HL-60/S4 treated with phorbol 12-myristate 13-acetate at 8.2 ng/mL for 4 days and 3 days (cell line): ENCODE data around the gene PDPN.

Experiments used
- in situ Hi-C: fragments of 300-500 bp; cut with MboI; formaldehyde crosslinking; loops from 2 replicates; pipeline ENCODE4 v1.15.0; 2022; ENCODE audit warnings: low sequenced_read_pairs

Gene PDPN

GRCh38 chr1:13576926-13577325, 6.7 kb upstream of the PDPN start:
- in situ Hi-C loops, result no loop called here

GRCh38 chr1:13577846-13578245, 5.8 kb upstream of the PDPN start:
- in situ Hi-C loops, result no loop called here

GRCh38 chr1:13581446-13581845, 2.2 kb upstream of the PDPN start:
- in situ Hi-C loops, result no loop called here

GRCh38 chr1:13582713-13583443, 754 bp upstream of the PDPN start:
- in situ Hi-C loops, result no loop called here

- in situ Hi-C loops, result no loop called here
Observed at GRCh38 chr1:13583966-13584791, 547 bp downstream of the PDPN start.

- in situ Hi-C loops, result no loop called here
Observed at GRCh38 chr1:13584876-13585611, 1.4 kb downstream of the PDPN start.

DNA sequence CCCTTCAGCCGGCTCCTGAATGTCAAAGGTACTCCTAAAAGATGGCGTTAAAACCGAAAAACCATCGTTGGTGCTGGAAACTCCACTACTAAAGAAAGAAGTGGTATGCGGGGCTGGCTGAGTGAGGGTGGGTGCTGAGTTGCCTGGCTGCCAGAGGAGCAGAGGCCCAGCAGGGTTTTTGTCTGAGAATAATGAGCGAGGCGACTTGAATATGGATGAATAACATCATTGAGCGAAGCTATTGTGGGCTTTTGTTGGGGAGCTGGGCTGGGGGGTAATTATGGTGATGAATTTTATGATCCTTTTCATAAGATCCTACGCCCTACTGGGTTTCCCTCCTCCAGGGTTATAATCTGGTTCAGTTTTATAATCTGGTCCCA, 2.0 kb downstream of the PDPN start:
- in situ Hi-C loops, result no loop called here

- in situ Hi-C loops, result no loop called here
Observed at GRCh38 chr1:13586001-13586400, 2.4 kb downstream of the PDPN start.

GRCh38 chr1:13587256-13588030, 3.8 kb downstream of the PDPN start:
- in situ Hi-C loops, result no loop called here

GRCh38 chr1:13588946-13589796, 5.5 kb downstream of the PDPN start:
- in situ Hi-C loops, result no loop called here

DNA sequence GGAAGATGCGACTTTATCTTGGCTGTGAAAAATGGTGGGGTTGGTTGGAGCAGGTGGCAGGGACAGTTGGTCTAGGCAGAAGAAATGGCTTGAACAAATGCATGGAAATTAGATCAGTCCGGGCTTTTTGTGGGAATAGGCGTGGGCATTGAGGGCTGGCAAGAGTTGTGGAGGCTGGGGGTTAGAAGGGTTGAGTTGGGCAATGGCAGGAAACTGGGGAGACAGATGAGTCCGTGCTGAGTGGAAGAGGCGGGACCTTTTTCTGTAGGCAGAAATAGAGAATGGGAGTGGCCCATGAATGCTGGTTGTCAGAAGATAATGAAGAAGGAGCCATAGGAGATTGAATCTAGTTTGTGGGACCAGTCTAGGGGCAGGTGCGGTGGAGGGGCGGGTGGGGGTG, 6.9 kb downstream of the PDPN start:
- in situ Hi-C loops, result no loop called here

- in situ Hi-C loops, result no loop called here
Observed at GRCh38 chr1:13593511-13594131, 10.0 kb downstream of the PDPN start.

DNA sequence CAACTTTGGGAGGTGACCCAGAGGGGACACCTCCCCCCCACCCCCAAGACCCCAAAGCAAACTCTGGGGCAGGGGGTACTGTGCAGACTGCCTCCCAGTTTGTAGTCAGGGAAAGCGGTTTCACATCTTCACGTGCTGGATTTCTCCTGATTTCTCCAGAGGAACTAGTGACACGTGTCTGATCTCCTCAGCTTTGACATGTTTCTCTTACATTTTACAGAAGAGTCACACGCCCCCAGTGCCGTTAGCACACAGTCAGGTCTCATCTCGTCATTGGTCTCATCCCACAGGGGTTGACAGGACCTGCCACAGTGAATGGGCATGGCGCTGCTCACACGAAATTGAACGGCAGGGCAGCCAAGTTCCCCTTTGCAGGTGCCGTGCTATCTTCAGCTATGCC, 11.8 kb downstream of the PDPN start:
- in situ Hi-C loops, result no loop called here

GRCh38 chr1:13597166-13597565, 13.5 kb downstream of the PDPN start:
- in situ Hi-C loops, result no loop called here

DNA sequence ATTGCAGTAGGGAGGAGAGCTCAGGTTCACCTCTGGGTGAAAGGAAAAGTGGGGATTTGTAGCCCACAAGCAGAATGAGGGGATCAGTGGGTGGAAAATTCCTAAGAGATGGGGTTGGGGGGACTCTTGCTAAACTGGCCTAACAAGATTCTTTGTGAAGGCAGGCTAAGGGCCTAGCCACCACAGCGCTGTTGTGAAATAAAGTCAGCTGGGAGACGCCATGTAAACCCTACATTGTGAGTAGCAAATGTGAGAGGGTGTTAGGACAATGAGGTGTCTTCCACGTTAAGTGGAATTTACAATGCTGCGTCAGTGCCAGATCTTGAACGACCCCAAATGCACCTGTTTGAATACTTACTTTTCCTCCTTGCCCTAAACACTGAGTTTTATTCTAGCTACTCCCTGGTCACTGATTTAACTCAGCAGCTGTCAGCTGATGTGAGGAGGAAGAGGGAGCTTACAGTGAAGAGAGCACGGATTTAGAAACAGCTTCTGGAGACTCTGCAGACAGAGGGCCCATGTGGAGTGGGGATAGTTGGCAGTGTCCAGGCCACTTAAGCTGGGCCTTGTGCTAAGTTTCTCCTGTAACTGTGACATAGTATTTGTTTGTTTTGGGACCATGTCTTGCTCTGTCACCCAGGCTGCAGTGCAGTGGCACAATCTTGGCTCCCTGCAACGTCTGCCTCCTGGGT, 17.3 kb downstream of the PDPN start:
- in situ Hi-C loops, result no loop called here

GRCh38 chr1:13604176-13604575, 20.5 kb downstream of the PDPN start:
- in situ Hi-C loops, result no loop called here

DNA sequence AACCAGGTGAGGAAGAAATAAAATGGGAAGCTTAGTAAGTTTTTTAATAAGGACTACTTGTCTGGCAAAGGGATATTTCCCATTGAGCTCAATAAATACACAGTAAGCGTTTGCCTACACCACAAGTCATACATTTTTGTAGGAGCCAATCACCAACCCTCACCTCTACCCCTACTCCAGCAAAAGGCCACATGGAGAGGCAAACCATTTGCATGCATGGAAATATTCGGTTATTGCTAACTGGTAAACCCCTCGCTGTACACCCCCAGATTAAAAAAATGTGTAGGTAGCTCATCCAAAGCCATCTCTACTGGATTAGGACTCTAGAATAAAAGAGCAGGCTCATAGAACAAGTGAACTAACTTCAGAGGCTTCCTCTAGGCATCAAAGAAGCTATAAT, 21.1 kb downstream of the PDPN start:
- in situ Hi-C loops, result no loop called here

GRCh38 chr1:13605159-13605558, 21.5 kb downstream of the PDPN start:
- in situ Hi-C loops, result no loop called here

DNA sequence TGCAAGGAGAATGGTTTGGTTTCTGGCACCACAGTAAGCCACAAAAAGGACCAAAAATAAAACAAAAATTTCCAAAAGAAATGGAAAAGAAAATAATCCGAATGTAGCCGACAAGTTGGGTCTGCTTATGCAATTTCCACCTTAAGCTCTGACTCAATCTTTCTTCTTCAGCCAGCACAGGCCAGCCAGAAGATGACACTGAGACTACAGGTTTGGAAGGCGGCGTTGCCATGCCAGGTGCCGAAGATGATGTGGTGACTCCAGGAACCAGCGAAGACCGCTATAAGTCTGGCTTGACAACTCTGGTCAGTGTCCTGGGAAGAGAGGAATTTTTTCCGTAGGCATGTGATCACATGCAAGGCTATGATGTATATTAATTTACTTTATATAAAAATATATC, 23.4 kb downstream of the PDPN start:
- in situ Hi-C loops, result no loop called here
